Panc1 (cell line): Measurements from ENCODE around the gene SEC16A. TPM values are rescaled to one million over a fixed set of nuclear protein-coding genes. Genes with fewer than 3 reads are reported as not detected.

Experiments used
- ATAC-seq: fragments of 200-7000 bp; cut with Tn5 transposase; 2 replicates; pipeline ENCODE4 v1.9.1; 2020; ENCODE audit warnings: mild to moderate bottlenecking, moderate library complexity
- BruUV-seq: library from RNA; stranded (reverse); fragments of 400-500 nt; replicated peaks from 2 replicates; lab custom pipeline; 2021; lab: Mats Ljungman, UMichigan
- CTCF ChIA-PET: fragments of 300-600 bp; sonication (Branson Sonifier 250); formaldehyde crosslinking; loops from one replicate; lab custom pipeline; 2022; ENCODE audit warnings: antibody characterized with exemption; lab: Charles Lee
- POLR2A ChIA-PET: fragments of 300-600 bp; sonication (Branson Sonifier 250); formaldehyde crosslinking; loops from one replicate; lab custom pipeline; 2022; ENCODE audit warnings: antibody characterized with exemption; lab: Charles Lee
- DNase-seq: peaks from one replicate; pipeline ENCODE4 v3.0.0-alpha.2; 2010; ENCODE audit warnings: low read depth, low spot score
- H3K27ac ChIP-seq: 2 replicates; pipeline ENCODE4 v1.5.1; 2011; ENCODE audit warnings: mild to moderate bottlenecking, low read length, inconsistent platforms
- H3K27me3 ChIP-seq: fragments of 200-500 bp; sonication (Bioruptor generic); 2 replicates; pipeline ENCODE4 v1.6.0; 2014; ENCODE audit warnings: low read length, inconsistent platforms; ENCODE audit not compliant: control insufficient read depth, insufficient read depth
- H3K36me3 ChIP-seq: fragments of 200-500 bp; sonication (Bioruptor generic); 2 replicates; pipeline ENCODE4 v1.5.1; 2014; ENCODE audit warnings: inconsistent platforms, mild to moderate bottlenecking, low read length, moderate library complexity; ENCODE audit not compliant: control insufficient read depth, insufficient read depth
- H3K4me1 ChIP-seq: 2 replicates; pipeline ENCODE4 v1.5.1; 2011; ENCODE audit warnings: inconsistent platforms, mild to moderate bottlenecking, low read length, moderate library complexity; ENCODE audit not compliant: control insufficient read depth, insufficient read depth
- H3K4me3 ChIP-seq, 2 experiments: 2 replicates each; pipeline ENCODE4 v1.5.1; 2011 to 2012; ENCODE audit warnings: low read depth in 2 of 2, low read length in 2 of 2, mild to moderate bottlenecking in 2 of 2, inconsistent platforms in 1 of 2, moderate library complexity in 1 of 2
- H3K9me3 ChIP-seq: fragments of 200-500 bp; sonication (Bioruptor generic); 2 replicates; pipeline ENCODE4 v1.5.1; 2014; ENCODE audit warnings: low read depth, mild to moderate bottlenecking, inconsistent platforms, low read length, moderate library complexity; ENCODE audit not compliant: control insufficient read depth, insufficient read depth
- POLR2AphosphoS5 ChIP-seq: IDR thresholded peaks from 2 replicates; pipeline ENCODE4 v1.6.1; 2012; ENCODE audit warnings: mild to moderate bottlenecking, low read depth, low read length, moderate library complexity
- SIN3A ChIP-seq: IDR thresholded peaks from 2 replicates; pipeline ENCODE4 v1.6.1; 2012; ENCODE audit warnings: low read depth, mild to moderate bottlenecking, low read length, moderate library complexity, borderline replicate concordance; ENCODE audit not compliant: insufficient read depth
- TCF7L2 ChIP-seq: IDR thresholded peaks from 2 replicates; pipeline ENCODE4 v1.6.1; 2011; ENCODE audit warnings: mild to moderate bottlenecking, low read depth, low read length, inconsistent platforms
- in situ Hi-C: cut with HindIII; loops from 2 replicates; pipeline ENCODE4 v1.10.0; 2016; ENCODE audit warnings: low sequenced_read_pairs, low pct_unique_long_range_greater_than_20kb
- intact Hi-C: fragments of 100-400 bp; cut with micrococcal nuclease; formaldehyde crosslinking; loops from one replicate; pipeline ENCODE4 v1.10.0; 2022; ENCODE audit not compliant: unreplicated experiment
- total RNA-seq: library from RNA; stranded (reverse); gene quantifications from one replicate; pipeline ENCODE4 v1.2.1, GENCODE V29; 2021; ENCODE audit not compliant: unreplicated experiment
- TF ChIP-seq, protein P1 (sequence below): fragments of 450-650 bp; IDR thresholded peaks from 2 replicates; pipeline ENCODE4 v1.5.1; 2017; ENCODE audit warnings: mild to moderate bottlenecking
- TF ChIP-seq, protein P2 (sequence below), 2 experiments: IDR thresholded peaks; 2 replicates each; pipeline ENCODE4 v1.6.1; 2011 to 2012; ENCODE audit warnings: low read depth in 2 of 2, control low read depth in 1 of 2, low read length in 1 of 2, mild to moderate bottlenecking in 1 of 2, moderate library complexity in 1 of 2; ENCODE audit not compliant: insufficient read depth in 1 of 2

Gene SEC16A
- total RNA-seq, 1 experiment from 2014 or later: 76.5 TPM

DNA sequence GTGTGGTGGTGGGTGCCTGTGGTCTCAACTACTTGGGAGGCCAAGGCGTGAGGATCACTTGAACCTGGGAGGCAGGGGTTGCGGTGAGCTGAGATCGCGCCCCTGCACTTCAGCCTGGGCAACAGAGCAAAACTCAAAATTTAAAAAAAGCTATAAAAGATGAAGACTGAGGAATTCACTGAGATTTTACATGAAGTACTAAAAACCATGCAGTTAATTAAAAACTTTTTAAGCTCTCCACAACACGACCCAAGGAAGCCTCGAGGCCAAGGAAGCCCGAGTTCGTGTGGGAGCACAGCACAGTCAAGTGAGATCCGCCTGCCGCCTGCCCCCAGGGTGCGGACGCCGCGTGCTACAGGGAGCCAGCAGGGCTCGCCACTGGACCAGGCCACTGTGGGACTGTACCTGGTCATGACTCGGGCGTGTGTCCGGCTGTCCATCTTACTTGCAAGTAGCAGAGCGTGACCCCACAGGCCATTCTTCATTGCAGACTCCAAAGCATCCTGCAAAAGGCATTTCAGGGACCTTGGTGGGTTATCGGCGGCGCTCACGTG is 22.0 kb downstream of the SEC16A start:
- no peaks in the 10 kb centered on the region for H3K9me3 ChIP-seq
- no peaks in the 10 kb centered on the region for H3K4me1 ChIP-seq
- TF ChIP-seq, protein P1, sequence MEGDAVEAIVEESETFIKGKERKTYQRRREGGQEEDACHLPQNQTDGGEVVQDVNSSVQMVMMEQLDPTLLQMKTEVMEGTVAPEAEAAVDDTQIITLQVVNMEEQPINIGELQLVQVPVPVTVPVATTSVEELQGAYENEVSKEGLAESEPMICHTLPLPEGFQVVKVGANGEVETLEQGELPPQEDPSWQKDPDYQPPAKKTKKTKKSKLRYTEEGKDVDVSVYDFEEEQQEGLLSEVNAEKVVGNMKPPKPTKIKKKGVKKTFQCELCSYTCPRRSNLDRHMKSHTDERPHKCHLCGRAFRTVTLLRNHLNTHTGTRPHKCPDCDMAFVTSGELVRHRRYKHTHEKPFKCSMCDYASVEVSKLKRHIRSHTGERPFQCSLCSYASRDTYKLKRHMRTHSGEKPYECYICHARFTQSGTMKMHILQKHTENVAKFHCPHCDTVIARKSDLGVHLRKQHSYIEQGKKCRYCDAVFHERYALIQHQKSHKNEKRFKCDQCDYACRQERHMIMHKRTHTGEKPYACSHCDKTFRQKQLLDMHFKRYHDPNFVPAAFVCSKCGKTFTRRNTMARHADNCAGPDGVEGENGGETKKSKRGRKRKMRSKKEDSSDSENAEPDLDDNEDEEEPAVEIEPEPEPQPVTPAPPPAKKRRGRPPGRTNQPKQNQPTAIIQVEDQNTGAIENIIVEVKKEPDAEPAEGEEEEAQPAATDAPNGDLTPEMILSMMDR: no peak
- TF ChIP-seq POLR2AphosphoS5 (no peak), TCF7L2 (no peak), SIN3A (no peak)
- TF ChIP-seq, protein P2, sequence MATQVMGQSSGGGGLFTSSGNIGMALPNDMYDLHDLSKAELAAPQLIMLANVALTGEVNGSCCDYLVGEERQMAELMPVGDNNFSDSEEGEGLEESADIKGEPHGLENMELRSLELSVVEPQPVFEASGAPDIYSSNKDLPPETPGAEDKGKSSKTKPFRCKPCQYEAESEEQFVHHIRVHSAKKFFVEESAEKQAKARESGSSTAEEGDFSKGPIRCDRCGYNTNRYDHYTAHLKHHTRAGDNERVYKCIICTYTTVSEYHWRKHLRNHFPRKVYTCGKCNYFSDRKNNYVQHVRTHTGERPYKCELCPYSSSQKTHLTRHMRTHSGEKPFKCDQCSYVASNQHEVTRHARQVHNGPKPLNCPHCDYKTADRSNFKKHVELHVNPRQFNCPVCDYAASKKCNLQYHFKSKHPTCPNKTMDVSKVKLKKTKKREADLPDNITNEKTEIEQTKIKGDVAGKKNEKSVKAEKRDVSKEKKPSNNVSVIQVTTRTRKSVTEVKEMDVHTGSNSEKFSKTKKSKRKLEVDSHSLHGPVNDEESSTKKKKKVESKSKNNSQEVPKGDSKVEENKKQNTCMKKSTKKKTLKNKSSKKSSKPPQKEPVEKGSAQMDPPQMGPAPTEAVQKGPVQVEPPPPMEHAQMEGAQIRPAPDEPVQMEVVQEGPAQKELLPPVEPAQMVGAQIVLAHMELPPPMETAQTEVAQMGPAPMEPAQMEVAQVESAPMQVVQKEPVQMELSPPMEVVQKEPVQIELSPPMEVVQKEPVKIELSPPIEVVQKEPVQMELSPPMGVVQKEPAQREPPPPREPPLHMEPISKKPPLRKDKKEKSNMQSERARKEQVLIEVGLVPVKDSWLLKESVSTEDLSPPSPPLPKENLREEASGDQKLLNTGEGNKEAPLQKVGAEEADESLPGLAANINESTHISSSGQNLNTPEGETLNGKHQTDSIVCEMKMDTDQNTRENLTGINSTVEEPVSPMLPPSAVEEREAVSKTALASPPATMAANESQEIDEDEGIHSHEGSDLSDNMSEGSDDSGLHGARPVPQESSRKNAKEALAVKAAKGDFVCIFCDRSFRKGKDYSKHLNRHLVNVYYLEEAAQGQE (IDR thresholded peaks at IDR 0.05; ENCODE audit: insufficient read depth in 1 of 2, low read depth in 2 of 2, low read length in 1 of 2): no peak
- no peak overlapping the region for H3K4me3 ChIP-seq
- POLR2A ChIA-PET: no interaction called here
- CTCF ChIA-PET: no interaction called here
- H3K36me3 ChIP-seq: peaks cover 14% of the 10 kb centered on the region
- intact Hi-C loops (no loop called here), in situ Hi-C loops (no loop called here)
- BruUV-seq: no TSS peak
- no peak for ATAC-seq
- H3K27me3 ChIP-seq: no peaks in the 10 kb centered on the region
- no peak for DNase-seq
- H3K27ac ChIP-seq: no peak overlapping the region

DNA sequence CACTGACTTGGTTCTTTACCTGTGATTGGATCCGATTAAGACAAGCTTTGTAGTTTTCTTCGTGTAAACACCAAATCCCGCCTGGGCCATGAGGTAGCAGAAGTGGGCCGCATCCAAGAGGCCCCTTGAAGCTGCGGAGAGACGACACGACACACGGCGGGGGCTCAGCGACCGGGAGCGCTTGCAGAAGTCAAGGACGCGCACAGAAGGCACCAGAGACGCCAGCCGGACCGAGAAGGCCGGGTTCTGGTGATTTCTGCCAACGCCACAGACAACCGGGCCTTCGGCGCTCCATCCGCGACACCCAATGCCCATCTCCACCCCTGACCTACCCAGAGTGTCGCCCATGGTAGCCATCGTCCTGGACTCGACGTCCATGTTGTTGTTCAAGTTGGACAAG is 23.4 kb downstream of the SEC16A start:
- no peak overlapping the region for H3K27ac ChIP-seq
- ChIA-PET CTCF (no interaction called here), POLR2A (no interaction called here)
- peaks cover 11% of the 10 kb centered on the region for H3K36me3 ChIP-seq
- in situ Hi-C loops: no loop called here
- BruUV-seq: no TSS peak
- no peaks in the 10 kb centered on the region for H3K9me3 ChIP-seq
- no peak for TF ChIP-seq TCF7L2
- TF ChIP-seq POLR2AphosphoS5: no peak
- TF ChIP-seq, protein P1: no peak
- TF ChIP-seq SIN3A: no peak
- TF ChIP-seq, protein P2 (IDR thresholded peaks at IDR 0.05; ENCODE audit: insufficient read depth in 1 of 2, low read depth in 2 of 2, low read length in 1 of 2): no peak
- DNase-seq: no peak
- intact Hi-C loops: no loop called here
- H3K4me1 ChIP-seq: no peaks in the 10 kb centered on the region
- no peaks in the 10 kb centered on the region for H3K27me3 ChIP-seq
- ATAC-seq: no peak
- no peak overlapping the region for H3K4me3 ChIP-seq
